NCI-H1436 treated with DMSO at 0.1 percent for 48 hours (cell line): ENCODE data around the gene AADACL3.
"Not testable (repeated sequence)": the region's sequence is repeated elsewhere in the genome, so short reads cannot be mapped to it uniquely, and the experiment has no call there.

Source experiments
- DNase-seq: peaks from one replicate; lab custom pipeline; 2025; lab: John Stamatoyannopoulos, UW

AADACL3 gene

GRCh38 chr1:12715896-12716437, at the start of gene AADACL3:
Gene AADACL3, plus strand, starts transcription at chr1:12716110. Its CDS starts 67 bp downstream, at chr1:12716177.
- no peak for DNase-seq

DNA sequence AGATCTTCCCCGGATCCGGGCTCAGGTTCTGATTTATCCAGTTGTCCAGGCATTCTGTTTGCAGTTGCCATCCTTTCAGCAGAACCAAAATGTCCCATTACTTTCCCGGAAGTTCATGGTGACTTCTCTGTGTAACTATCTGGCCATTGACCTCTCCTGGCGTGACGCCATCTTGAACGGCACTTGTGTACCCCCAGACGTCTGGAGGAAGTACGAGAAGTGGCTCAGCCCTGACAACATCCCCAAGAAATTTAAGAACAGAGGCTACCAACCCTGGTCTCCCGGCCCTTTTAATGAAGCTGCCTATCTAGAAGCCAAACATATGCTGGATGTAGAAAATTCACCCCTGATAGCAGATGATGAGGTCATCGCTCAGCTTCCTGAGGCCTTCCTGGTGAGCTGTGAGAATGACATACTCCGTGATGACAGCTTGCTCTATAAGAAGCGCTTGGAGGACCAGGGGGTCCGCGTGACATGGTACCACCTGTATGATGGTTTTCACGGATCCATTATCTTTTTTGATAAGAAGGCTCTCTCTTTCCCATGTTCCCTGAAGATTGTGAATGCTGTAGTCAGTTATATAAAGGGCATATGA, 49.7 kb upstream of the AADACL3 start:
- DNase-seq = no peak

DNA sequence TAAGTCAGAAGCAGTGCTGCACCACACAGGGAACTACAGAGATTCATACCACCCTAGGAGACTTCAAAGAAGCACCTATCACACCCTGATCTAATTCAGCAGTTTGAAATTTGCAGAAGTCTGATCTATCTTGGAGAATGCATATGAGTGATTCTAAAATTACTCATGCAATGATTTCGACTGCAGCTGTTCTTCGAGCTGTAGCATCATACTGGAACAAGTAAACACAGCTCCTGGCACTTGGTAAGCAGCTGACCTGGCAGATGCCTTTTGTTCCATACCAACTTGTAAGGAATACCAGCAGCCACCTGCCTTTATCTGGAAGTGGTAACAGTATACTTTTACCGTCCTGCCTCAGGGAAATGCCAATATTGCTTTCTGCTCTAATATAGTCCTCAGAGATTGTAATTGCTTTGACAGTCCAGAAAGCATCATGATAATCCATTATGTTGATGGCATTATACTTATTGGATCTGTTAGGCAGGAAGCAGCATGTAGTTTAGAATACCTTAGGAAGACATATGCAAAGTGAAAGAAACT, 46.3 kb upstream of the AADACL3 start:
- DNase-seq = no peak

GRCh38 chr1:12674358-12674757, 41.6 kb upstream of the AADACL3 start:
- DNase-seq = no peak

GRCh38 chr1:12676122-12676521, 39.8 kb upstream of the AADACL3 start:
- DNase-seq = not testable (repeated sequence)

- DNase-seq = no peak
Observed at GRCh38 chr1:12677565-12677964, 38.3 kb upstream of the AADACL3 start.

GRCh38 chr1:12678350-12678749, 37.6 kb upstream of the AADACL3 start:
- no peak for DNase-seq

DNA sequence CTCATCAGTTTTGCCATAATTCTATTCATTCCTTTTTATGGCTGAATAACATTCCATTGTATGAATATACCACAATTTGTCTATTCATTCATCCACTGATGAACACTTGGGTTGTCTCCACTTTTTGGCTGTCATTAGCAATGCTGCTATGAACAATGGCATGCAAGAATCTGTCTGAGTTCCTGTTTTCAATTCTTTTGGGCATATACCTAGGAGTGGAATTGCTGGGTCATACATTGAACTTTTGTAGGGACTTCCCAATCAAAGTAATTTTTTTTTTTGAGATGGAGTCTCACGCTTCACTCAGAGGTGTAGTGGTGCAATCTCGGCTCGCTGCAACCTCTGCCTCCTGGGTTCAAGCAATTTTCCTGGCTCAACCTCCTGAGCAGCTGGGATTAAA, 37.1 kb upstream of the AADACL3 start:
- no peak for DNase-seq

DNA sequence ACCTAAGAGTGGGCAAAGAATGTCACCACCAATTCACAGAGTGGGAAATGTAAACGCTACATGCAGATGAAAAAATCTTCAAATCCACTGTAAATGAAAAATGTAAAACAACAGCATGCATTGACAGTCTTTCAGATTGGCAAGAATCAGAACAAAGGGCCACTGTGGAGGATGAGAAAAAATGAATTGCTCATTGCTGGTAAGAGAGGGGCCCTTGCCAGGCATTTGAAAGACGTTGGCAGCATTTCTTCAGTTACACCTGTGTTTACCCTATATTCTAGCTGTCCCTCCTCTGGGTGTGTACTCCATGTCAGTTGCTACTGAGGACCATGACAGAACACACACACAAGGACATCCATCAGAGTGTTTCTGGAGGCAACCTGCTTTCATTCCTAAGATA, 25.8 kb upstream of the AADACL3 start:
- DNase-seq = no peak

- no peak for DNase-seq
Observed at GRCh38 chr1:12692967-12693782, 22.7 kb upstream of the AADACL3 start.

- DNase-seq = no peak
Observed at GRCh38 chr1:12696658-12697057, 19.3 kb upstream of the AADACL3 start.

GRCh38 chr1:12697397-12697796, 18.5 kb upstream of the AADACL3 start:
- DNase-seq = no peak

GRCh38 chr1:12703821-12704451, 12.0 kb upstream of the AADACL3 start:
- no peak for DNase-seq

DNA sequence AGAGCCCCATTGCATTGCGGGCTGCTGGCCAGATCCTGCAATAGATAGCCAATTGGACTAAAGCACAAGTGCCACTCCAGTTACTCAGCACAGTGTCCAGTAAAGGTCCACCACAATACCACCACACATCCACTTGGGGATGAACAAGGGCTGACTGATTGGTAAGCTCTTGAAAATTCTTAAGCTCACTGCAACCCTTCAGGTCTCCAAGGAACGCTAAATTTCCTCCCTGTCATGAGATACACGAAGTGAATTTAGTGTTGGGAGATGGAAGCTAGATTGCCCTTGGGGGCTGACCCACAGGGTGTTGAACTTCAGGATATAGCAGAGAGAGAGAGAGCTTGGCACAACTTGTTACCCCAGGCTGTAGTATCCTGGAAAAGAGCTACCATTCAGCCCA, 9.8 kb upstream of the AADACL3 start:
- DNase-seq = no peak

- DNase-seq = no peak
Observed at GRCh38 chr1:12708396-12709090, 7.4 kb upstream of the AADACL3 start.

DNA sequence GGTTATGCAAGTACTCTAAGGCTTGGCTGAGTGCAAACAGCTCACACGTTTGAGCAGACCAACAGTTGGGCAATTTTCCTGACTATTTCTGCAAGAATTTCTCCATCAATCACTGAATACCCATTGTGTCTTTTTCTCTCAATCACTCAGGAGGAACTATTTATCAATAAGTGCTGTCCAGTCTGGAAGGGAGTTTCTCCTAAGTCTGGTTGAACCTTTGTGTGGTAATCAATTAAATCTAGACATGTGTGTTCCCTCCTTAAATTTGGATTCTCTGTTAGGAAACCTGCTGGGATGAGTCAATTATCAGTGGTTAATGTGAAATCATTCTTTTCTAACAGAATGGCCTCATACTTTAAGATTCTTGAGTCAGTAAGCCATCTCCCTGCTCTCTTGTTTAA, 6.8 kb upstream of the AADACL3 start:
- no peak for DNase-seq

- DNase-seq = no peak
Observed at GRCh38 chr1:12709696-12710095, 6.2 kb upstream of the AADACL3 start.

DNA sequence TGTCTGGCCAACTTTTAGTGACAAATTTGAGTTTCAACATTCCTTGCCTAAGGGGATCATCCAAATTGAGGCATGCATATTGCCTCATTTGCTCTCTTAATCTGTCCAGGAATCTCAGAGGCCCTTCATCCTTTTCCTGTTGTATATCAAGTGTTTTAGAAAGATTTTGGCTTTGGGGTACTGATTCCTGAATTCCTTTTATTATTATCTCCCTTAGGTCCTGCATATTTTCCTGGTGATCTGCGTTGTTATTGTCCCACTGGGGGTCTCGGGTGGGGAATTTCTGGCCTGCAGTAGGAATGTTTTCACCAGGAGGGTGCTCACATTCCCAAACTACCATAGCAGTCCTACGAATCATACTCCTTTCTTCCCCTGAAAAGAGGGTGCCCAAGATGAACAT, 4.4 kb upstream of the AADACL3 start:
- DNase-seq = no peak

- no peak for DNase-seq
Observed at GRCh38 chr1:12712076-12712475, 3.8 kb upstream of the AADACL3 start.

DNA sequence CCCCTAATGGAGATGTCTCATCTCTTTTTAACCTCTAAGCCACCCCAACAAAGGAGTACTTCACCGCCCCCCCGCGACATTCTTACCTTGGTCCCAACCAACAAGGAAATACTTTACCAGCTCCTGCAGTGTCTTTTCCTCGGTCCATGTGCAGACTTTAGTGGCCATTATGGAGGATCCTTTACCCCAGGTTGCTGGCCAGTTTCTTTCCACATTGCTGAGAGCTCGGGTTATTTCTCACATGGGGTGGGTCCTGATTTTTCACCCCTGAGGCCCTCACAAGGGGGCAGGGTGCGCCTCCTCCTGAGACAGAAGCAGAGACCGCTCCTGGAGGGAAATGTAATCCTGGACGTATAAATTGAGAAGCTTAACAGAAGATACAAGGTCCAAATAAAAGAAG, 3.0 kb upstream of the AADACL3 start:
- no peak for DNase-seq

- DNase-seq = not testable (repeated sequence)
Observed at GRCh38 chr1:12713651-12714050, 2.3 kb upstream of the AADACL3 start.
